COLO668 (cell line): ENCODE results near the gene TMEM170B.

Experiments used
- DNase-seq: peaks from one replicate; lab custom pipeline; 2025; ENCODE audit not compliant: unreplicated experiment; lab: John Stamatoyannopoulos, UW

The TMEM170B gene

GRCh38 chr6:11537229-11538051, at the start of gene TMEM170B:
Gene TMEM170B, plus strand, starts transcription at chr6:11537749. Its CDS starts 529 bp downstream, at chr6:11538278.
- DNase-seq, result peak; percentile 94

- DNase-seq, result no peak
Measured at GRCh38 chr6:11490996-11491395, 46.6 kb upstream of the TMEM170B start.

- no peak for DNase-seq
Measured at GRCh38 chr6:11491596-11492463, 45.7 kb upstream of the TMEM170B start.

GRCh38 chr6:11492464-11493290, 44.9 kb upstream of the TMEM170B start:
- no peak for DNase-seq

- DNase-seq, result no peak
Measured at GRCh38 chr6:11493974-11494373, 43.6 kb upstream of the TMEM170B start.

GRCh38 chr6:11494786-11495564, 42.6 kb upstream of the TMEM170B start:
- DNase-seq, result no peak

GRCh38 chr6:11495565-11496145, 41.9 kb upstream of the TMEM170B start:
- DNase-seq, result no peak

- DNase-seq, result peak; percentile 37
Measured at GRCh38 chr6:11496152-11497060, 41.1 kb upstream of the TMEM170B start.

- no peak for DNase-seq
Measured at GRCh38 chr6:11497107-11497506, 40.4 kb upstream of the TMEM170B start.

- DNase-seq, result no peak
Measured at GRCh38 chr6:11497881-11498280, 39.7 kb upstream of the TMEM170B start.

- no peak for DNase-seq
Measured at GRCh38 chr6:11500008-11500407, 37.5 kb upstream of the TMEM170B start.

GRCh38 chr6:11509471-11509870, 28.1 kb upstream of the TMEM170B start:
- DNase-seq, result no peak

- DNase-seq, result no peak
Measured at GRCh38 chr6:11514672-11515071, 22.9 kb upstream of the TMEM170B start.

- DNase-seq, result no peak
Measured at GRCh38 chr6:11515763-11516162, 21.8 kb upstream of the TMEM170B start.

GRCh38 chr6:11522812-11523605, 14.5 kb upstream of the TMEM170B start:
- DNase-seq, result no peak

GRCh38 chr6:11525468-11526155, 11.9 kb upstream of the TMEM170B start:
- DNase-seq, result no peak

- DNase-seq, result no peak
Measured at GRCh38 chr6:11526156-11526505, 11.4 kb upstream of the TMEM170B start.
